ENCODE data around the gene HSD17B4.
"Not testable (repeated sequence)": the region's sequence is repeated elsewhere in the genome, so short reads cannot be mapped to it uniquely, and the experiment has no call there.

Gene HSD17B4

GRCh38 chr5:119452373-119453039, at the start of gene HSD17B4:
TSS of gene HSD17B4 (plus strand) at chr5:119452497. CDS start at chr5:119452576, 79 bp downstream.
- peak; percentile 12 to 95 (median 85) for DNase-seq

- DNase-seq = no peak
These were observed 49.7 kb upstream of the HSD17B4 start for GRCh38 chr5:119402555-119402954.

- DNase-seq = no peak
These were observed 48.3 kb upstream of the HSD17B4 start for GRCh38 chr5:119404033-119404432.

- DNase-seq = no peak
These were observed 46.9 kb upstream of the HSD17B4 start for GRCh38 chr5:119405419-119405818.

GRCh38 chr5:119406551-119407110, 45.7 kb upstream of the HSD17B4 start:
- DNase-seq = no peak

GRCh38 chr5:119409235-119409815, 43.0 kb upstream of the HSD17B4 start:
- no peak for DNase-seq

- DNase-seq = no peak
These were observed 41.7 kb upstream of the HSD17B4 start for GRCh38 chr5:119410448-119411159.

- peak in 50 of 56 donors; percentile 4 to 77 (median 43) for DNase-seq
These were observed 40.7 kb upstream of the HSD17B4 start for GRCh38 chr5:119411361-119412278.

- no peak for DNase-seq
These were observed 39.7 kb upstream of the HSD17B4 start for GRCh38 chr5:119412279-119413227.

GRCh38 chr5:119414124-119414734, 38.1 kb upstream of the HSD17B4 start:
- DNase-seq = not testable (repeated sequence)

- DNase-seq = no peak
These were observed 34.2 kb upstream of the HSD17B4 start for GRCh38 chr5:119417891-119418605.

- DNase-seq = no peak
These were observed 33.6 kb upstream of the HSD17B4 start for GRCh38 chr5:119418606-119419100.

GRCh38 chr5:119420169-119420568, 32.1 kb upstream of the HSD17B4 start:
- no peak for DNase-seq

GRCh38 chr5:119426057-119426456, 26.2 kb upstream of the HSD17B4 start:
- DNase-seq = no peak

GRCh38 chr5:119427060-119427459, 25.2 kb upstream of the HSD17B4 start:
- no peak for DNase-seq

GRCh38 chr5:119427596-119427995, 24.7 kb upstream of the HSD17B4 start:
- DNase-seq = not testable (repeated sequence)

GRCh38 chr5:119428166-119428565, 24.1 kb upstream of the HSD17B4 start:
- not testable (repeated sequence) for DNase-seq

GRCh38 chr5:119428574-119428973, 23.7 kb upstream of the HSD17B4 start:
- DNase-seq = not testable (repeated sequence)

Data from nucleus accumbens (tissue), 56 donors.